ENCODE measurements around the gene TMPRSS6. TPM values are rescaled to one million over a fixed set of nuclear protein-coding genes. Genes with fewer than 3 reads are reported as not detected.

The TMPRSS6 gene
- polyA plus RNA-seq, 3 donors, result not detected

DNA sequence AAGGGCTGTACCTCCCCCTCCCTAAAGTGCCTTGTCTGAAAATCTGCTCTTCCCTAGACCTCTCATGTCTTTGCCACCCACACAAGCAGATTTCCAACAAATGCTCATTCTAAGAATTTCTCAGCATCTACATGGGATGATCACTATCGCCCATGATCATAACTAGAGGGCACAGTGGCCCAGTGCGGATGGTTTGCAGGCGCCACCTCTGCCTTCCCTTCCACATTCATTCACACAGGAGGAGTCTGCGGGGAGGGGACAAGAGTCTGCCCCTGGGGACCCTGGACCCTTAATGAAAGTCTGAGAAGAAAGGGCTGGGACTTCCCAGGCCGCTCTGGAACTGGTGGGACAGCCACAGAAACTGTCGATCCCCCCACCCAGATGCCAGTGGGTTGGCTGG lies 29.1 kb downstream of the TMPRSS6 start:
- Mint-ChIP-seq H3K4me1 (peaks cover 18% of the 10 kb centered on the region), H3K27me3 (ENCODE audit: low read depth in 3 of 3) (peaks cover 3 to 11% (median 9%) of the 10 kb centered on the region in 3 donors), H3K9me3 (peaks cover 0 to 3% (median 0%) of the 10 kb centered on the region in 7 donors), H3K4me3 (no peak overlapping the region), H3K36me3 (no peaks in the 10 kb centered on the region), H3K27ac (no peak overlapping the region)
- no peaks in the 10 kb centered on the region for H3K79me2 ChIP-seq (ENCODE audit: insufficient read depth, low read length)
- 100% methylated on average over 2 of the region's 6 CpGs for WGBS (ENCODE audit: insufficient coverage)
- TF ChIP-seq, protein P1, sequence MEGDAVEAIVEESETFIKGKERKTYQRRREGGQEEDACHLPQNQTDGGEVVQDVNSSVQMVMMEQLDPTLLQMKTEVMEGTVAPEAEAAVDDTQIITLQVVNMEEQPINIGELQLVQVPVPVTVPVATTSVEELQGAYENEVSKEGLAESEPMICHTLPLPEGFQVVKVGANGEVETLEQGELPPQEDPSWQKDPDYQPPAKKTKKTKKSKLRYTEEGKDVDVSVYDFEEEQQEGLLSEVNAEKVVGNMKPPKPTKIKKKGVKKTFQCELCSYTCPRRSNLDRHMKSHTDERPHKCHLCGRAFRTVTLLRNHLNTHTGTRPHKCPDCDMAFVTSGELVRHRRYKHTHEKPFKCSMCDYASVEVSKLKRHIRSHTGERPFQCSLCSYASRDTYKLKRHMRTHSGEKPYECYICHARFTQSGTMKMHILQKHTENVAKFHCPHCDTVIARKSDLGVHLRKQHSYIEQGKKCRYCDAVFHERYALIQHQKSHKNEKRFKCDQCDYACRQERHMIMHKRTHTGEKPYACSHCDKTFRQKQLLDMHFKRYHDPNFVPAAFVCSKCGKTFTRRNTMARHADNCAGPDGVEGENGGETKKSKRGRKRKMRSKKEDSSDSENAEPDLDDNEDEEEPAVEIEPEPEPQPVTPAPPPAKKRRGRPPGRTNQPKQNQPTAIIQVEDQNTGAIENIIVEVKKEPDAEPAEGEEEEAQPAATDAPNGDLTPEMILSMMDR (IDR thresholded peaks at IDR 0.05), result no peak
- no peak overlapping the region for H3K4me2 ChIP-seq (replicated peaks; ENCODE audit: extremely low read depth, low read length, poor library complexity, severe bottlenecking)
- peaks cover 0 to 2% of the 10 kb centered on the region in 2 donors for H3K27me3 ChIP-seq (ENCODE audit: control insufficient read depth in 2 of 2, insufficient read depth in 2 of 2, low read length in 2 of 2)
- peaks cover 5 to 10% of the 10 kb centered on the region in 2 donors for H3K4me1 ChIP-seq (ENCODE audit: control insufficient read depth in 1 of 2, insufficient read depth in 2 of 2, low read length in 2 of 2)
- H3K4me3 ChIP-seq (replicated peaks in 1 of 3; ENCODE audit: low read depth in 2 of 3, low read length in 3 of 3), result no peak overlapping the region
- H3K9me3 ChIP-seq (replicated peaks in 1 of 2; ENCODE audit: control insufficient read depth in 1 of 2, insufficient read depth in 1 of 2, low read length in 2 of 2), result no peaks in the 10 kb centered on the region
- H3K9ac ChIP-seq (ENCODE audit: insufficient read depth, low read length, poor library complexity, severe bottlenecking), result no peak overlapping the region
- no peak overlapping the region for H3K27ac ChIP-seq (ENCODE audit: low read depth in 1 of 2, low read length in 2 of 2)
- intact Hi-C loops (cut with micrococcal nuclease), result no loop called here
- H3K36me3 ChIP-seq (replicated peaks in 1 of 2; ENCODE audit: control insufficient read depth in 1 of 2, insufficient read depth in 2 of 2, low read length in 2 of 2), result no peaks in the 10 kb centered on the region
- H2AFZ ChIP-seq (ENCODE audit: insufficient read depth, low read depth, low read length, poor library complexity, severe bottlenecking), result no peak overlapping the region
- no peak for DNase-seq
- H4K20me1 ChIP-seq (ENCODE audit: insufficient read depth, low read length), result no peaks in the 10 kb centered on the region

DNA sequence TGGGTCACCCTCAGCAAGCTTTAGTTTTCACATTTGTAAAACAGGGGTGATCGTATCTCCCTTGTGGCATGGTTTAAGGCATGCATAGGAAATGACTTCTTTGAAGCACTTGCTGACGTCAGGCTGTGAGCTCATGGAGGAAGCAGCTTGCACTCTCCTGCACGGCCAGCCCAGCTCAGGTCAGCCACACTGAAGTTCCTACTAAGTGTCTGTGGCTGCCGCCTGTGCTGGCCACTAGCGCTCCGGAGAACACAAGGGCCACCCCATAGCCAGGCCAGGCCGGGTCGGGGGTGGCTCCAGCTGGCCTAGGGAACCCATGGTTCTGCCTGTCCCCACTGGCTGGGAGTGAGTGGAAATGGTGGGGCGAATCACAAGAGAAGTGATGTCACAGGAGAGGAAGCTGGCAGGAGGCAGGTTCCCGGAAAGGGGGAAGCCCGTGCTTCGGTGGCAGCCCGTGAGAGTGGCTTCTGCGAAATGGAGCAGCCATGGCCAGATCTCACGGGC lies 29.8 kb downstream of the TMPRSS6 start:
- Histone ChIP-seq H3K9me3 (replicated peaks in 1 of 2; ENCODE audit: control insufficient read depth in 1 of 2, insufficient read depth in 1 of 2, low read length in 2 of 2) (no peaks in the 10 kb centered on the region), H3K4me3 (replicated peaks in 1 of 3; ENCODE audit: low read depth in 2 of 3, low read length in 3 of 3) (no peak overlapping the region), H2AFZ (ENCODE audit: insufficient read depth, low read depth, low read length, poor library complexity, severe bottlenecking) (peak overlapping the region; percentile 55), H3K79me2 (ENCODE audit: insufficient read depth, low read length) (no peaks in the 10 kb centered on the region), H3K27me3 (ENCODE audit: control insufficient read depth in 2 of 2, insufficient read depth in 2 of 2, low read length in 2 of 2) (peaks cover 0 to 2% of the 10 kb centered on the region in 2 donors), H3K4me1 (ENCODE audit: control insufficient read depth in 1 of 2, insufficient read depth in 2 of 2, low read length in 2 of 2) (peaks cover 5 to 10% of the 10 kb centered on the region in 2 donors), H3K9ac (ENCODE audit: insufficient read depth, low read length, poor library complexity, severe bottlenecking) (no peak overlapping the region), H3K4me2 (replicated peaks; ENCODE audit: extremely low read depth, low read length, poor library complexity, severe bottlenecking) (no peak overlapping the region), H4K20me1 (ENCODE audit: insufficient read depth, low read length) (no peaks in the 10 kb centered on the region), H3K36me3 (replicated peaks in 1 of 2; ENCODE audit: control insufficient read depth in 1 of 2, insufficient read depth in 2 of 2, low read length in 2 of 2) (no peaks in the 10 kb centered on the region), H3K27ac (ENCODE audit: low read depth in 1 of 2, low read length in 2 of 2) (no peak overlapping the region)
- peak overlapping the region in 4 of 7 donors; percentile 7 to 80 (median 40) for H3K27ac Mint-ChIP-seq
- peak; percentile 33 to 82 (median 60) for DNase-seq
- H3K27me3 Mint-ChIP-seq (ENCODE audit: low read depth in 3 of 3), result peaks cover 3 to 11% (median 9%) of the 10 kb centered on the region in 3 donors
- TF ChIP-seq, protein P1 (IDR thresholded peaks at IDR 0.05), result no peak
- WGBS (ENCODE audit: insufficient coverage), result 25% methylated on average over 6 of the region's 15 CpGs
- intact Hi-C loops (cut with micrococcal nuclease), result loop anchor here (5.0 kb wide), 2 partner anchors 118 to 378 kb away; no protein-coding TSS in a partner anchor
- H3K9me3 Mint-ChIP-seq, result peaks cover 0 to 3% (median 0%) of the 10 kb centered on the region in 7 donors
- H3K4me3 Mint-ChIP-seq, result peak overlapping the region in 1 of 2 donors; percentile 27
- H3K4me1 Mint-ChIP-seq, result peaks cover 18% of the 10 kb centered on the region
- H3K36me3 Mint-ChIP-seq, result no peaks in the 10 kb centered on the region

Measured in CD14-positive monocyte (primary cell).